ENCODE results near the gene CPED1.

GRCh38 chr7:121271916-121272315 is 283.4 kb downstream of the CPED1 start:
- TF ChIP-seq CTCF (conservative IDR thresholded peaks at IDR 0.05) (no peak), ZFX (IDR thresholded peaks at IDR 0.05) (no peak)

Data from C4-2B (cell line).